IMR-90 (cell line): ENCODE measurements around the gene FCMR.

Experiments
- BHLHE40 ChIP-seq: fragments of 150-350 bp; IDR thresholded peaks from 2 replicates; pipeline ENCODE4 v1.6.1; 2016; ENCODE audit warnings: mild to moderate bottlenecking, low read depth, low read length
- CEBPB ChIP-seq: IDR thresholded peaks from 2 replicates; pipeline ENCODE4 v1.6.1; 2012; ENCODE audit warnings: low read depth, low read length, improper control_type of control experiment
- CHD1 ChIP-seq: IDR thresholded peaks from 2 replicates; pipeline ENCODE4 v1.6.1; 2012; ENCODE audit warnings: low read depth, low read length, improper control_type of control experiment
- ELK1 ChIP-seq: fragments of 150-350 bp; IDR thresholded peaks from 2 replicates; pipeline ENCODE4 v1.6.1; 2016; ENCODE audit warnings: low read depth, mild to moderate bottlenecking, low read length, moderate library complexity, borderline replicate concordance
- FOS ChIP-seq: fragments of 150-350 bp; IDR thresholded peaks from 2 replicates; pipeline ENCODE4 v1.6.1; 2016; ENCODE audit warnings: low read depth, low read length
- MAZ ChIP-seq: IDR thresholded peaks from 2 replicates; pipeline ENCODE4 v1.6.1; 2012; ENCODE audit warnings: low read depth, mild to moderate bottlenecking, low read length, improper control_type of control experiment, moderate library complexity, borderline replicate concordance
- POLR2A ChIP-seq: IDR thresholded peaks from 2 replicates; pipeline ENCODE4 v1.6.1; 2012; ENCODE audit warnings: mild to moderate bottlenecking, low read depth, low read length
- RFX5 ChIP-seq: IDR thresholded peaks from 2 replicates; pipeline ENCODE4 v1.8.0; 2012; ENCODE audit warnings: low read depth, mild to moderate bottlenecking, low read length, moderate library complexity
- SMC3 ChIP-seq: fragments of 150-350 bp; IDR thresholded peaks from 2 replicates; pipeline ENCODE4 v1.6.1; 2016; ENCODE audit warnings: low read depth, mild to moderate bottlenecking, antibody characterized with exemption, low read length, moderate library complexity
- TF ChIP-seq, protein P1 (sequence below): conservative IDR thresholded peaks from 2 replicates; pipeline ENCODE4 v1.5.1; 2012; ENCODE audit warnings: mild to moderate bottlenecking, low read depth, low read length, improper control_type of control experiment

- TF ChIP-seq BHLHE40 = no peak
- TF ChIP-seq, protein P1, sequence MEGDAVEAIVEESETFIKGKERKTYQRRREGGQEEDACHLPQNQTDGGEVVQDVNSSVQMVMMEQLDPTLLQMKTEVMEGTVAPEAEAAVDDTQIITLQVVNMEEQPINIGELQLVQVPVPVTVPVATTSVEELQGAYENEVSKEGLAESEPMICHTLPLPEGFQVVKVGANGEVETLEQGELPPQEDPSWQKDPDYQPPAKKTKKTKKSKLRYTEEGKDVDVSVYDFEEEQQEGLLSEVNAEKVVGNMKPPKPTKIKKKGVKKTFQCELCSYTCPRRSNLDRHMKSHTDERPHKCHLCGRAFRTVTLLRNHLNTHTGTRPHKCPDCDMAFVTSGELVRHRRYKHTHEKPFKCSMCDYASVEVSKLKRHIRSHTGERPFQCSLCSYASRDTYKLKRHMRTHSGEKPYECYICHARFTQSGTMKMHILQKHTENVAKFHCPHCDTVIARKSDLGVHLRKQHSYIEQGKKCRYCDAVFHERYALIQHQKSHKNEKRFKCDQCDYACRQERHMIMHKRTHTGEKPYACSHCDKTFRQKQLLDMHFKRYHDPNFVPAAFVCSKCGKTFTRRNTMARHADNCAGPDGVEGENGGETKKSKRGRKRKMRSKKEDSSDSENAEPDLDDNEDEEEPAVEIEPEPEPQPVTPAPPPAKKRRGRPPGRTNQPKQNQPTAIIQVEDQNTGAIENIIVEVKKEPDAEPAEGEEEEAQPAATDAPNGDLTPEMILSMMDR = no peak
- TF ChIP-seq POLR2A = no peak
- no peak for TF ChIP-seq CEBPB
- no peak for TF ChIP-seq RFX5
- TF ChIP-seq MAZ = no peak
- TF ChIP-seq ELK1 = no peak
- no peak for TF ChIP-seq SMC3
- no peak for TF ChIP-seq FOS
- TF ChIP-seq CHD1 = no peak
Measured at GRCh38 chr1:206953126-206953525, 31.4 kb upstream of the FCMR start.
